SH-SY5Y (cell line): ENCODE measurements around the gene NECAB2.

Experiments
- GATA2 ChIP-seq: IDR thresholded peaks from 2 replicates; pipeline ENCODE4 v1.6.1; 2011; ENCODE audit warnings: mild to moderate bottlenecking, low read depth, low read length
- GATA3 ChIP-seq: IDR thresholded peaks from 2 replicates; pipeline ENCODE4 v1.6.1; 2011; ENCODE audit warnings: low read depth, mild to moderate bottlenecking, low read length, moderate library complexity

DNA sequence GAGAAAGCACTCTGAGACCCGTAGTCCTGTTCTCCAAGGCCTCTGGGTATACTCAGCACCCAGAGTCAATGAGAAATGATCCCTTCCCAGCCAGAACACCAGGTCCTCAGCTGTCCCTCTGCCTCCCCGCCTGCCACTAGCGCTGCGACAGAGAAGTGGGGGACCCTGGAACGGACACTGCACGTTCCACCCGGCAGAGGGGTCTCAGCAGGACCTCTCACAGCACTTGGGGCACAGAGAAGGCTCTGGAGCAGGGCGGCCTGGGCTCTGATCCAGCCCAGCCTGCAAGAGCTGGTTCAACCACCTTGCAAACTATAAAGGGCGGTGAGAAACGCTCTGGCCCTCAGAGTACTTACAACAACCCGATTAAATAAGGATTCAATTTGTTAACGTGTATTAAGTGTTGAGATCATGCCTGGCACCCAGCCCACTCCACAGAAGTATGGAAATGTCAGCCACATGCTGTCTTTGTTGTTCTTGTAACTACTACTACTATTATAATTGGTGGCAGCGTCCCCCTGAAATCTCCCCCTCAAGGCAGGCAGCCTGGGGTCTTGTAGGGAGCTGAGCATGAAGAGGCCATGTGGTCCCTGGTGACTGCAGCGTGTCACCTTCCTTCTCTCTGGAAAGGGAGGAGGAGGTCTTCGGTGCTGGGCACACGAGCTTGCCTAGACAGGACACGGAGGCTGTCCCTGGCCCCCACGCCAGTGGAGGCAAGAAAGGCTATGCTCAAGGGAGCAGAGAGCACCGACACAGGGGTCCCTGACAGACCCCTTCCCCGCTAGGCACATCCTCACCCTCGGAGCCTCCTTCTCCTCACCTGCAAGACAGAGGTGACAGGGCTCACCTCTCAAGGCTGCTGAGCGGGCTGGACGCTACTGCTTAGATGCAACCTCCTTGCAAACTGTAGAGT, 12.6 kb upstream of the NECAB2 start:
- TF ChIP-seq GATA2 (no peak), GATA3 (no peak)
